Lower leg skin (tissue), 3 donors: ENCODE measurements around the gene TNFAIP8L3.

ENCODE experiments used
- CTCF ChIP-seq, 3 donors: fragments of 450-650 bp; IDR thresholded peaks; one replicate each; pipeline ENCODE4 v1.5.1; 2016; ENCODE audit warnings: antibody characterized with exemption in 3 of 3, mild to moderate bottlenecking in 3 of 3, moderate library complexity in 2 of 3
- POLR2A ChIP-seq, 2 donors: fragments of 450-650 bp; IDR thresholded peaks; one replicate each; pipeline ENCODE4 v1.6.1; 2016 to 2017; ENCODE audit warnings: antibody characterized with exemption in 2 of 2, mild to moderate bottlenecking in 1 of 2, moderate library complexity in 1 of 2

- TF ChIP-seq CTCF (IDR thresholded peaks at IDR 0.05) = no peak
- no peak for TF ChIP-seq POLR2A (IDR thresholded peaks at IDR 0.05)
Observed at GRCh38 chr15:51011212-51011611, 83.5 kb downstream of the TNFAIP8L3 start.
